PC-3 (cell line): Measurements from ENCODE around the gene IST1. TPM values are rescaled to one million over a fixed set of nuclear protein-coding genes. Genes with fewer than 3 reads are reported as not detected.

ENCODE experiments used
- ATAC-seq: fragments of 200-7000 bp; cut with Tn5 transposase; 2 replicates; pipeline ENCODE4 v1.9.1; 2020; ENCODE audit warnings: mild to moderate bottlenecking, moderate library complexity
- BruUV-seq: library from RNA; stranded (reverse); fragments of 400-500 nt; replicated peaks from 2 replicates; lab custom pipeline; 2021; lab: Mats Ljungman, UMichigan
- CTCF ChIA-PET: fragments of 300-600 bp; sonication (Branson Sonifier 250); formaldehyde crosslinking; loops from one replicate; lab custom pipeline; 2022; ENCODE audit warnings: antibody characterized with exemption; lab: Charles Lee
- POLR2A ChIA-PET: fragments of 300-600 bp; sonication (Branson Sonifier 250); formaldehyde crosslinking; loops from one replicate; lab custom pipeline; 2022; ENCODE audit warnings: antibody characterized with exemption; ENCODE audit not compliant: unreplicated experiment; lab: Charles Lee
- DNase-seq: peaks from one replicate; pipeline ENCODE4 v3.0.0-alpha.2; 2015
- H2AFZ ChIP-seq: fragments of 300-600 bp; sonication (generic); 2 replicates; pipeline ENCODE4 v1.6.0; 2016; ENCODE audit warnings: antibody characterized with exemption, low read length
- H3F3A ChIP-seq: fragments of 300-600 bp; sonication (generic); one replicate; pipeline ENCODE4 v1.6.0; 2017; ENCODE audit warnings: antibody characterized with exemption, low read length, control low read depth, mild to moderate bottlenecking; ENCODE audit not compliant: unreplicated experiment
- H3K27ac ChIP-seq: fragments of 300-600 bp; sonication (generic); 2 replicates; pipeline ENCODE4 v1.5.1; 2016; ENCODE audit warnings: mild to moderate bottlenecking, low read length
- H3K27me3 ChIP-seq: fragments of 300-600 bp; sonication (generic); 2 replicates; pipeline ENCODE4 v1.6.1; 2016; ENCODE audit warnings: low read length, mixed read lengths
- H3K36me3 ChIP-seq: fragments of 300-600 bp; sonication (generic); 2 replicates; pipeline ENCODE4 v1.6.1; 2016; ENCODE audit warnings: low read depth, mixed run types, low read length, mixed read lengths
- H3K4me1 ChIP-seq: fragments of 300-600 bp; sonication (generic); 2 replicates; pipeline ENCODE4 v1.5.1; 2016; ENCODE audit warnings: low read length; ENCODE audit not compliant: insufficient read depth
- H3K4me2 ChIP-seq: fragments of 300-600 bp; sonication (generic); 2 replicates; pipeline ENCODE4 v1.6.0; 2016; ENCODE audit warnings: low read length
- H3K4me3 ChIP-seq: fragments of 300-600 bp; sonication (generic); 2 replicates; pipeline ENCODE4 v1.5.1; 2016; ENCODE audit warnings: mild to moderate bottlenecking, low read length, mixed read lengths
- H3K79me2 ChIP-seq: fragments of 300-600 bp; sonication (generic); 2 replicates; pipeline ENCODE4 v1.6.1; 2017; ENCODE audit warnings: low read length, mixed read lengths
- H3K9ac ChIP-seq: fragments of 300-600 bp; sonication (generic); 2 replicates; pipeline ENCODE4 v1.6.0; 2016; ENCODE audit warnings: mild to moderate bottlenecking, low read length
- H3K9me2 ChIP-seq: fragments of 300-600 bp; sonication (generic); replicated peaks from 2 replicates; pipeline ENCODE4 v1.6.1; 2016; ENCODE audit warnings: mixed run types, low read length, mixed read lengths
- H3K9me3 ChIP-seq: fragments of 300-600 bp; sonication (generic); 2 replicates; pipeline ENCODE4 v1.6.1; 2016; ENCODE audit warnings: low read length, mixed read lengths
- H4K20me1 ChIP-seq: fragments of 300-600 bp; sonication (generic); 2 replicates; pipeline ENCODE4 v1.6.1; 2016; ENCODE audit warnings: low read length, mixed read lengths
- CTCF ChIP-seq: fragments of 300-600 bp; sonication (generic); conservative IDR thresholded peaks from 2 replicates; pipeline ENCODE4 v1.5.1; 2017; ENCODE audit warnings: antibody characterized with exemption, low read depth, mild to moderate bottlenecking, low read length
- EZH2 ChIP-seq: fragments of 300-600 bp; sonication (generic); IDR thresholded peaks from one replicate; pipeline ENCODE4 v1.6.1; 2017; ENCODE audit warnings: antibody characterized with exemption, mild to moderate bottlenecking, low read length; ENCODE audit not compliant: unreplicated experiment
- EZH2phosphoT487 ChIP-seq: fragments of 300-600 bp; sonication (generic); IDR thresholded peaks from 2 replicates; pipeline ENCODE4 v1.6.1; 2018; ENCODE audit warnings: mild to moderate bottlenecking, antibody characterized with exemption, low read length, borderline replicate concordance
- intact Hi-C: fragments of 100-400 bp; cut with micrococcal nuclease; formaldehyde crosslinking; loops from 2 replicates; pipeline ENCODE4 v1.9.0; 2023
- total RNA-seq: library from RNA; depleted of rRNA; stranded (reverse); fragments of >200 nt; gene quantifications from 2 replicates; pipeline ENCODE4 v1.2.3, GENCODE V29; 2014

The IST1 gene
- total RNA-seq, 1 experiment from 2014 or later, result 86.4 TPM

GRCh38 chr16:71952825-71953224 lies 57.5 kb downstream of the IST1 start:
- Histone ChIP-seq H3K9me2 (no peaks in the 10 kb centered on the region), H3K9me3 (no peaks in the 10 kb centered on the region), H3F3A (no peaks in the 10 kb centered on the region), H3K4me2 (no peak overlapping the region), H3K9ac (no peak overlapping the region), H3K27me3 (no peaks in the 10 kb centered on the region), H3K4me3 (no peak overlapping the region), H3K27ac (no peak overlapping the region), H2AFZ (no peak overlapping the region), H3K36me3 (no peaks in the 10 kb centered on the region), H3K4me1 (no peaks in the 10 kb centered on the region), H4K20me1 (no peaks in the 10 kb centered on the region), H3K79me2 (no peaks in the 10 kb centered on the region)
- POLR2A ChIA-PET, result no interaction called here
- intact Hi-C loops, result no loop called here
- TF ChIP-seq CTCF (no peak), EZH2 (no peak), EZH2phosphoT487 (no peak)
- CTCF ChIA-PET, result no interaction called here
- DNase-seq (no peak), ATAC-seq (no peak)
- no TSS peak for BruUV-seq

- Histone ChIP-seq H3K27me3 (no peaks in the 10 kb centered on the region), H3K9me2 (no peaks in the 10 kb centered on the region), H3F3A (no peaks in the 10 kb centered on the region), H3K36me3 (no peaks in the 10 kb centered on the region), H3K79me2 (no peaks in the 10 kb centered on the region), H4K20me1 (no peaks in the 10 kb centered on the region), H3K9me3 (no peaks in the 10 kb centered on the region), H3K4me2 (no peak overlapping the region), H3K27ac (no peak overlapping the region), H2AFZ (no peak overlapping the region), H3K4me3 (no peak overlapping the region), H3K4me1 (no peaks in the 10 kb centered on the region), H3K9ac (no peak overlapping the region)
- intact Hi-C loops, result no loop called here
- no TSS peak for BruUV-seq
- DNase-seq (no peak), ATAC-seq (no peak)
- CTCF ChIA-PET, result interaction anchor here (0.5 kb wide), 1 partner anchor 152 kb away, joined by 4 read pairs; no protein-coding TSS in a partner anchor
- POLR2A ChIA-PET, result no interaction called here
- TF ChIP-seq EZH2phosphoT487, result no peak
- TF ChIP-seq CTCF, result no peak
- TF ChIP-seq EZH2, result no peak
Measured at GRCh38 chr16:71954180-71954579, 58.8 kb downstream of the IST1 start.

- POLR2A ChIA-PET, result no interaction called here
- H3K9ac ChIP-seq, result no peak overlapping the region
- no peak overlapping the region for H3K4me3 ChIP-seq
- H4K20me1 ChIP-seq, result no peaks in the 10 kb centered on the region
- H3K27me3 ChIP-seq, result no peaks in the 10 kb centered on the region
- no peak overlapping the region for H3K27ac ChIP-seq
- ATAC-seq (no peak), DNase-seq (no peak)
- BruUV-seq, result no TSS peak
- H3K4me1 ChIP-seq, result no peaks in the 10 kb centered on the region
- TF ChIP-seq EZH2phosphoT487, result no peak
- TF ChIP-seq CTCF, result no peak
- no peak for TF ChIP-seq EZH2
- H3K9me2 ChIP-seq, result no peaks in the 10 kb centered on the region
- no peaks in the 10 kb centered on the region for H3K79me2 ChIP-seq
- no peaks in the 10 kb centered on the region for H3K36me3 ChIP-seq
- no peak overlapping the region for H2AFZ ChIP-seq
- H3K9me3 ChIP-seq, result no peaks in the 10 kb centered on the region
- CTCF ChIA-PET, result no interaction called here
- H3F3A ChIP-seq, result no peaks in the 10 kb centered on the region
- intact Hi-C loops, result no loop called here
- no peak overlapping the region for H3K4me2 ChIP-seq
Measured at GRCh38 chr16:71954699-71955195, 59.4 kb downstream of the IST1 start.
